GM12878 (cell line): ENCODE measurements around the gene RPS19BP1. TPM values are rescaled to one million over a fixed set of nuclear protein-coding genes. Genes with fewer than 3 reads are reported as not detected.

Source experiments
- ATAC-seq: fragments of 200-7000 bp; cut with Tn5 transposase; 3 replicates; pipeline ENCODE4 v1.9.1; 2020; ENCODE audit warnings: mild to moderate bottlenecking, moderate library complexity
- BruUV-seq: library from RNA; stranded (reverse); fragments of 400-500 nt; replicated peaks from 2 replicates; lab custom pipeline; 2021; lab: Mats Ljungman, UMichigan
- CTCF ChIA-PET: fragments of 300-600 bp; sonication (Branson Sonifier 250); formaldehyde crosslinking; extraction: SDS; loops from one replicate; lab custom pipeline; 2021; ENCODE audit warnings: inconsistent platforms; lab: Yijun Ruan, JAX
- POLR2A ChIA-PET: fragments of 350-600 bp; formaldehyde crosslinking; extraction: SDS; loops from one replicate; lab custom pipeline; 2021; ENCODE audit warnings: inconsistent platforms; lab: Charles Lee
- RAD21 ChIA-PET: fragments of 300-600 bp; sonication (Branson Sonifier 250); formaldehyde crosslinking; loops from one replicate; lab custom pipeline; 2023; ENCODE audit warnings: antibody characterized with exemption; ENCODE audit not compliant: unreplicated experiment; lab: Charles Lee
- SMC1A ChIA-PET: fragments of 300-600 bp; sonication (Branson Sonifier 250); formaldehyde crosslinking; loops from one replicate; lab custom pipeline; 2023; ENCODE audit not compliant: unreplicated experiment, uncharacterized antibody; lab: Charles Lee
- DNase-seq: peaks from one replicate; pipeline ENCODE4 v3.0.0-alpha.2; 2011; ENCODE audit warnings: low read depth, low spot score
- FAIRE-seq: peaks from 3 replicates; lab custom pipeline; 2011; peaks lifted over from hg19 to GRCh38; lab: Jason Lieb, UNC
- H2AFZ ChIP-seq: 2 replicates; pipeline ENCODE4 v1.6.0; 2011; ENCODE audit warnings: low read depth, low read length, control low read depth; ENCODE audit not compliant: control insufficient read depth
- H3K27ac ChIP-seq: 2 replicates; pipeline ENCODE4 v1.5.1; 2011; ENCODE audit warnings: control low read depth; ENCODE audit not compliant: control insufficient read depth, insufficient read depth
- H3K27me3 ChIP-seq, 2 experiments: replicated peaks in 1 of 2; 2 replicates each; pipeline versions ENCODE4 v1.6.0 to v1.6.1; 2011; ENCODE audit warnings: low read length in 1 of 2; ENCODE audit not compliant: control insufficient read depth in 2 of 2, insufficient read depth in 2 of 2
- H3K36me3 ChIP-seq, 2 experiments: 2 replicates each; pipeline ENCODE4 v1.5.1; 2011; ENCODE audit warnings: low read length in 1 of 2; ENCODE audit not compliant: control insufficient read depth in 2 of 2, insufficient read depth in 2 of 2
- H3K4me1 ChIP-seq: 2 replicates; pipeline ENCODE4 v1.6.1; 2011; ENCODE audit warnings: mild to moderate bottlenecking, low read length, moderate library complexity, mixed read lengths; ENCODE audit not compliant: control insufficient read depth, insufficient read depth
- H3K4me2 ChIP-seq: 2 replicates; pipeline ENCODE4 v1.6.0; 2011; ENCODE audit warnings: control low read depth; ENCODE audit not compliant: control insufficient read depth, insufficient read depth
- H3K4me3 ChIP-seq: fragments of 200-600 bp; sonication (generic); 2 replicates; pipeline ENCODE4 v1.5.1; 2016
- H3K79me2 ChIP-seq: 2 replicates; pipeline ENCODE4 v1.6.0; 2011; ENCODE audit warnings: low read length; ENCODE audit not compliant: control insufficient read depth, insufficient read depth
- H3K9ac ChIP-seq: 2 replicates; pipeline ENCODE4 v1.8.0; 2011; ENCODE audit warnings: low read length, control low read depth, mixed read lengths; ENCODE audit not compliant: control insufficient read depth, insufficient read depth
- H3K9me3 ChIP-seq: replicated peaks from 3 replicates; pipeline ENCODE4 v1.5.1; 2011; ENCODE audit warnings: mild to moderate bottlenecking, low read length; ENCODE audit not compliant: control insufficient read depth, insufficient read depth
- H4K20me1 ChIP-seq: 2 replicates; pipeline ENCODE4 v1.6.0; 2011; ENCODE audit not compliant: control insufficient read depth, insufficient read depth
- CHD1 ChIP-seq: IDR thresholded peaks from 2 replicates; pipeline ENCODE4 v1.6.1; 2012; ENCODE audit warnings: low read depth, low read length, improper control_type of control experiment
- CREB1 ChIP-seq: IDR thresholded peaks from 2 replicates; pipeline ENCODE4 v1.6.1; 2012; ENCODE audit warnings: low read depth, mild to moderate bottlenecking, inconsistent platforms
- DPF2 ChIP-seq: fragments of 450-650 bp; IDR thresholded peaks from 2 replicates; pipeline ENCODE4 v1.6.1; 2017; ENCODE audit warnings: mild to moderate bottlenecking
- IKZF1 ChIP-seq: fragments of 450-650 bp; conservative IDR thresholded peaks from 2 replicates; pipeline ENCODE4 v1.6.1; 2017; ENCODE audit warnings: antibody characterized with exemption, mild to moderate bottlenecking
- IKZF2 ChIP-seq, 2 experiments: fragments of 450-650 bp; IDR thresholded peaks; 2 replicates each; pipeline ENCODE4 v1.6.1; 2017; ENCODE audit warnings: mild to moderate bottlenecking in 2 of 2, moderate library complexity in 2 of 2
- JUND ChIP-seq: IDR thresholded peaks from 2 replicates; pipeline ENCODE4 v1.6.1; 2012; ENCODE audit warnings: low read depth, mild to moderate bottlenecking, low read length, improper control_type of control experiment, moderate library complexity
- KAT2A ChIP-seq: conservative IDR thresholded peaks from 2 replicates; pipeline ENCODE4 v1.6.1; 2011; ENCODE audit warnings: low read depth, low read length; ENCODE audit not compliant: control insufficient read depth
- POLR2A ChIP-seq: IDR thresholded peaks from 2 replicates; pipeline ENCODE4 v1.6.1; 2011; ENCODE audit warnings: low read depth, mild to moderate bottlenecking, low read length
- RB1 ChIP-seq: fragments of 450-650 bp; formaldehyde crosslinking; IDR thresholded peaks from 2 replicates; pipeline ENCODE4 v1.6.1; 2017; ENCODE audit warnings: mild to moderate bottlenecking, borderline replicate concordance
- SPI1 ChIP-seq: IDR thresholded peaks from 2 replicates; pipeline ENCODE4 v1.6.1; 2011; ENCODE audit warnings: low read depth, mild to moderate bottlenecking, low read length, moderate library complexity, borderline replicate concordance; ENCODE audit not compliant: insufficient read depth
- TCF7 ChIP-seq: IDR thresholded peaks from 2 replicates; pipeline ENCODE4 v1.6.1; 2014; ENCODE audit warnings: antibody characterized with exemption, borderline replicate concordance
- WGBS: methylation state at CpG from one replicate; pipeline ENCODE4 v1.1.6; 2016; ENCODE audit warnings: low lambda C conversion rate; ENCODE audit not compliant: insufficient replicate concordance, insufficient coverage; ENCODE audit errors: missing lambda C conversion rate; 5-methylcytosine and 5-hydroxymethylcytosine counted together
- in situ Hi-C: fragments of 300-500 bp; cut with MboI; formaldehyde crosslinking; loops from 9 replicates; pipeline ENCODE4 v1.14.3; 2018; ENCODE audit warnings: mixed read lengths
- intact Hi-C: fragments of 100-400 bp; cut with micrococcal nuclease; formaldehyde crosslinking; loops from one replicate; pipeline ENCODE4 v1.14.2; 2022; ENCODE audit not compliant: unreplicated experiment
- polyA plus RNA-seq, 11 experiments: library from polyadenylated mRNA; depleted of rRNA in 4 of 11; unstranded in 6 of 11; stranded (reverse) in 5 of 11; fragments of >200 nt; fragmentation: Nextera tagmentation in 4 of 11; fragmentation: Illumina TruSeq in 1 of 11; extraction: Ambion mirVana in 4 of 11; extraction: Trizol in 1 of 11; gene quantifications; 1 replicate in 1 of 11; 2 replicates in 10 of 11; pipeline versions ENCODE4 v1.2.1 to v1.2.3, GENCODE V29; 2011 to 2016; ENCODE audit warnings: inconsistent platforms in 2 of 11, missing spikeins in 2 of 11, low read depth in 1 of 11
- total RNA-seq, 4 experiments: library from RNA; depleted of rRNA in 3 of 4; stranded (reverse); fragments of >200 nt in 3 of 4; fragmentation: Illumina TruSeq in 1 of 4; extraction: Trizol in 1 of 4; gene quantifications; 2 replicates each; pipeline versions ENCODE4 v1.2.1 to v1.2.3, GENCODE V29; 2013 to 2021
- TF ChIP-seq, protein P1 (sequence below): IDR thresholded peaks from 2 replicates; pipeline ENCODE4 v1.6.1; 2011; ENCODE audit warnings: borderline replicate concordance, low read depth, mild to moderate bottlenecking, moderate library complexity, low read length; ENCODE audit not compliant: insufficient read depth, poor library complexity, severe bottlenecking
- TF ChIP-seq, protein P2 (sequence below): fragments of 450-650 bp; IDR thresholded peaks from 2 replicates; pipeline ENCODE4 v1.6.1; 2016; ENCODE audit warnings: mild to moderate bottlenecking

RPS19BP1 gene
- total and polyA plus RNA-seq, 10 of the 15 experiments (the other 5 are each of a cell fraction or from before 2014, with no cell fraction given), result 2.7 to 206 (median 78.6) TPM

DNA sequence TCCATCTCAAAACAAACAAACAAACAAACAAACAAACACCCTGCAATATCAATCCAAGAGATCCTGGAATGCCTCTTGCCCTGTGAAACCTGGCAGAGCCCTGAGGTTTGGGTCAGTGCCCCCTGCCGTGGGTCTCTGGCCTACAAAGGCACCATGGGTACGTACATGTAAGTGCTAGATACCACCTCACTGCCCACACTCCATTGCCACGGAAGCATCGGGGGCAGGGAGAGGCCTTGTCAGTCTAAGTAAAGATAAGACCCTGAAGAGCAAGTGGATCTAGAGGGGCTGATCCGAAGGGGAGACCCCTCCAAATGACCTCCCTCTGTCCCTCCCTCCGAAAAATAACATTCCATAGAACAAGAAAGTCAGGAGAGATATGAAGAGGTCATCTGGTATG is 32.4 kb downstream of the RPS19BP1 start:
- ATAC-seq (no peak), DNase-seq (no peak), FAIRE-seq (no peak)
- H4K20me1 ChIP-seq, result no peaks in the 10 kb centered on the region
- TF ChIP-seq POLR2A, result no peak
- TF ChIP-seq SPI1, result no peak
- TF ChIP-seq KAT2A, result no peak
- TF ChIP-seq, protein P1, sequence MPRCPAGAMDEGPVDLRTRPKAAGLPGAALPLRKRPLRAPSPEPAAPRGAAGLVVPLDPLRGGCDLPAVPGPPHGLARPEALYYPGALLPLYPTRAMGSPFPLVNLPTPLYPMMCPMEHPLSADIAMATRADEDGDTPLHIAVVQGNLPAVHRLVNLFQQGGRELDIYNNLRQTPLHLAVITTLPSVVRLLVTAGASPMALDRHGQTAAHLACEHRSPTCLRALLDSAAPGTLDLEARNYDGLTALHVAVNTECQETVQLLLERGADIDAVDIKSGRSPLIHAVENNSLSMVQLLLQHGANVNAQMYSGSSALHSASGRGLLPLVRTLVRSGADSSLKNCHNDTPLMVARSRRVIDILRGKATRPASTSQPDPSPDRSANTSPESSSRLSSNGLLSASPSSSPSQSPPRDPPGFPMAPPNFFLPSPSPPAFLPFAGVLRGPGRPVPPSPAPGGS, result no peak
- TF ChIP-seq IKZF1, result no peak
- TF ChIP-seq RB1, result no peak
- no peak for TF ChIP-seq CREB1
- TF ChIP-seq, protein P2, sequence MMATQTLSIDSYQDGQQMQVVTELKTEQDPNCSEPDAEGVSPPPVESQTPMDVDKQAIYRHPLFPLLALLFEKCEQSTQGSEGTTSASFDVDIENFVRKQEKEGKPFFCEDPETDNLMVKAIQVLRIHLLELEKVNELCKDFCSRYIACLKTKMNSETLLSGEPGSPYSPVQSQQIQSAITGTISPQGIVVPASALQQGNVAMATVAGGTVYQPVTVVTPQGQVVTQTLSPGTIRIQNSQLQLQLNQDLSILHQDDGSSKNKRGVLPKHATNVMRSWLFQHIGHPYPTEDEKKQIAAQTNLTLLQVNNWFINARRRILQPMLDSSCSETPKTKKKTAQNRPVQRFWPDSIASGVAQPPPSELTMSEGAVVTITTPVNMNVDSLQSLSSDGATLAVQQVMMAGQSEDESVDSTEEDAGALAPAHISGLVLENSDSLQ, result no peak
- TF ChIP-seq CHD1, result no peak
- no peak for TF ChIP-seq DPF2
- no peak for TF ChIP-seq JUND
- TF ChIP-seq TCF7, result no peak
- no peak for TF ChIP-seq IKZF2 (IDR thresholded peaks at IDR 0.05)
- RAD21 ChIA-PET, result interaction anchor here (2.8 kb wide), 1 partner anchor 28 kb away, joined by 22 read pairs; no protein-coding TSS in a partner anchor
- H3K9ac ChIP-seq, result no peak overlapping the region
- no TSS peak for BruUV-seq
- POLR2A ChIA-PET, result interaction anchor here (0.6 kb wide), 1 partner anchor 351 kb away, joined by 3 read pairs; no protein-coding TSS in a partner anchor
- H3K4me1 ChIP-seq, result 0 out of 2 replicates have a peak, but pooled peaks cover 5% of the 10 kb centered on the region
- peaks cover 6 to 7% of the 10 kb centered on the region in 2 experiments; a peak in 3 of 4 replicates for H3K36me3 ChIP-seq
- H3K4me2 ChIP-seq, result no peak overlapping the region
- in situ Hi-C loops, result loop anchor here (25.0 kb wide), 1 partner anchor 338 kb away; the partner anchor contains the start of gene CBX7
- H3K79me2 ChIP-seq, result peaks cover 29% of the 10 kb centered on the region
- SMC1A ChIA-PET, result no interaction called here
- CTCF ChIA-PET, result interaction anchor here (15.7 kb wide), 1 partner anchor 28 kb away, joined by 372 read pairs; the partner anchor contains the start of genes ATF4 and RPS19BP1
- H3K9me3 ChIP-seq, result no peaks in the 10 kb centered on the region
- WGBS, result 44% methylated on average over 6 of the region's 6 CpGs
- H2AFZ ChIP-seq, result no peak overlapping the region
- H3K27me3 ChIP-seq, result no peaks in the 10 kb centered on the region
- H3K27ac ChIP-seq, result no peak overlapping the region
- intact Hi-C loops, result no loop called here
- H3K4me3 ChIP-seq, result no peak overlapping the region
